Neutrophil (primary cell): ENCODE results near the gene TAF1B.

Source experiments
- H3K27ac ChIP-seq: fragments of 200-600 bp; sonication (generic); 2 replicates; pipeline ENCODE4 v1.5.1; 2016; ENCODE audit warnings: mild to moderate bottlenecking, moderate library complexity
- H3K27me3 ChIP-seq: fragments of 200-600 bp; sonication (generic); 2 replicates; pipeline ENCODE4 v1.6.0; 2016; ENCODE audit warnings: mild to moderate bottlenecking
- H3K36me3 ChIP-seq: fragments of 200-600 bp; sonication (generic); 2 replicates; pipeline ENCODE4 v1.5.1; 2017
- H3K4me1 ChIP-seq, 2 experiments: fragments of 200-600 bp in 1 of 2; sonication (generic) in 1 of 2; 1 replicate in 1 of 2; 2 replicates in 1 of 2; pipeline versions ENCODE4 v1.5.1 to v1.6.1; 2013 to 2016; ENCODE audit warnings: low read depth in 1 of 2, low read length in 1 of 2, mild to moderate bottlenecking in 1 of 2, moderate library complexity in 1 of 2; ENCODE audit not compliant: control insufficient read depth in 1 of 2, insufficient read depth in 1 of 2
- H3K4me3 ChIP-seq, 2 experiments: fragments of 200-600 bp in 1 of 2; sonication (generic) in 1 of 2; 1 replicate in 1 of 2; 2 replicates in 1 of 2; pipeline ENCODE4 v1.5.1; 2013 to 2016; ENCODE audit warnings: low read depth in 1 of 2, low read length in 1 of 2, mild to moderate bottlenecking in 1 of 2, moderate library complexity in 1 of 2
- H3K9me3 ChIP-seq: fragments of 200-600 bp; sonication (generic); 2 replicates; pipeline ENCODE4 v1.5.1; 2016
- CTCF ChIP-seq: fragments of 200-600 bp; sonication (generic); IDR thresholded peaks from 2 replicates; pipeline ENCODE4 v1.5.1; 2016; ENCODE audit warnings: antibody characterized with exemption

The TAF1B gene

GRCh38 chr2:9974343-9974742, 131.1 kb downstream of the TAF1B start:
- TF ChIP-seq CTCF: no peak
- Histone ChIP-seq H3K27ac (no peak overlapping the region), H3K36me3 (no peaks in the 10 kb centered on the region), H3K27me3 (peaks cover under 1% of the 10 kb centered on the region), H3K4me3 (no peak overlapping the region), H3K9me3 (no peaks in the 10 kb centered on the region), H3K4me1 (no peaks in the 10 kb centered on the region)

DNA sequence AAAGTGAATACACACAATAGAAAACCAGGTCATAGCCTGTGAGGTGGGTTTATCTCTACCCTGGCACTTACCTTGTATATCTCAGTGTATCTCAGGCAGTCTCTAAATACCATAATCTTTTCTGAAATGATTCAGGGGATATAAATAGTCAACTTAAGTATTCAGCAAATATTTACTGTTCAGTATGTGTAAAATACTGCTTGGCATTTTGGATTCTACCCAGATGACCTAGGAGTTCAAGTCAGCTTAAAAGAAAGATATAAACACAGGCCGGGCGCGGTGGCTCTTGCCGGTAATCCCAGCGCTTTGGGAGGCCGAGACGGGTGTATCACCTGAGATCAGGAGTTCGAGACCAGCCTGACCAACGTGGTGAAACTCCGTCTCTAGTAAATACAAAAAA, 132.1 kb downstream of the TAF1B start:
- Histone ChIP-seq H3K27me3 (peaks cover 10% of the 10 kb centered on the region), H3K9me3 (no peaks in the 10 kb centered on the region), H3K27ac (no peak overlapping the region), H3K36me3 (no peaks in the 10 kb centered on the region), H3K4me3 (no peak overlapping the region), H3K4me1 (no peaks in the 10 kb centered on the region)
- TF ChIP-seq CTCF: no peak

DNA sequence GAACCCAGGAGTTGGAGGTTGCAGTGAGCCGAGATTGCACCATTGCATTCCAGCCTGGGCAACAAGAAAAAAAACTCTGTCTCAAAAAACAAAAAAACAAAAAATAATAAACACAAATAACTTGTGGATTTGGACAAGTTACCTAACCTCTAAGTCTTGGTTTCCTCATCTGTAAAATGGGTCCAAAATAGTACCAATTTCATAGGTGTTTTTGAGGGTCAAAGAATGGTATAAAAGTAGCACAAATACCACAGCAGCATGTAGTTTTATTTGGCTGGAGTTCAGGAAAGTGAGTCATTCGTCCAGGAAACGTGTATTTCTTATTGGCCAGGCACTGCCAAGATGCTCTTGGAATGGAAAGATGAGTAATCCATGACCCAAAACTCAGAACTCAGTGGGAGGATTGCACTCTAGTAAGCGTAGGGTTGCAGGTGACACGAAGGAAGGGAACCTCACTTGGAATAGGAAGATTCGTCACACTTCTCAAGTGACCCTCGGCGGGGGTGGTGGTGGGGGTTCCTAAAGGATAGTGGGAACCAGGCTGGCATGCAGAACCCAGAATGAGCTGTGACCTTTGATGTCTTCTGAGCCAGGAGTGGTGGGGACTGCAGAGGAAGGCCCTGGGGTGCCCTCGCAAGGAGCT, 132.7 kb downstream of the TAF1B start:
- H3K4me3 ChIP-seq: no peak overlapping the region
- no peaks in the 10 kb centered on the region for H3K9me3 ChIP-seq
- peaks cover 16% of the 10 kb centered on the region for H3K27me3 ChIP-seq
- H3K36me3 ChIP-seq: no peaks in the 10 kb centered on the region
- no peak overlapping the region for H3K27ac ChIP-seq
- no peaks in the 10 kb centered on the region for H3K4me1 ChIP-seq
- TF ChIP-seq CTCF: no peak

DNA sequence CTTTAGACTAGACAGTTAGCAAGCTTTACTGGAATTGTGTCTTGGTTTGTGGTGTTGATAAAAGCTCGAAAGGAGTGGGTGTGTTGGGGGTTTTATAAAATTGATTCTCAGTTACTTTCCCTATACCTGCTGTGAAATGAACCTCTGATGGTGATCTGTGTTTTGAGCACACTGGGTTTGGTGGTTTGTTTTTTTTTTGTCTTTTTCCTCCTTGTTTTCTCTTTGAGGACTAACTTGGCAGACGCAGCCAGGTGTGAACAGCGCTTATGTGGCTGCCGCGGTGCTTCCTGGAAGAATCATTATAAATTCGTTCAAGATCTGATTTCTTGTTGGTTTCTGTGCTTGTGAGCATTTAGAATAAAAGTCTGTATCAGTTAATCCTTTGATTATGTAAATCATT, 136.7 kb downstream of the TAF1B start:
- Histone ChIP-seq H3K4me3 (no peak overlapping the region), H3K4me1 (no peaks in the 10 kb centered on the region), H3K27ac (no peak overlapping the region), H3K9me3 (no peaks in the 10 kb centered on the region), H3K27me3 (peaks cover 21% of the 10 kb centered on the region), H3K36me3 (no peaks in the 10 kb centered on the region)
- TF ChIP-seq CTCF: no peak

DNA sequence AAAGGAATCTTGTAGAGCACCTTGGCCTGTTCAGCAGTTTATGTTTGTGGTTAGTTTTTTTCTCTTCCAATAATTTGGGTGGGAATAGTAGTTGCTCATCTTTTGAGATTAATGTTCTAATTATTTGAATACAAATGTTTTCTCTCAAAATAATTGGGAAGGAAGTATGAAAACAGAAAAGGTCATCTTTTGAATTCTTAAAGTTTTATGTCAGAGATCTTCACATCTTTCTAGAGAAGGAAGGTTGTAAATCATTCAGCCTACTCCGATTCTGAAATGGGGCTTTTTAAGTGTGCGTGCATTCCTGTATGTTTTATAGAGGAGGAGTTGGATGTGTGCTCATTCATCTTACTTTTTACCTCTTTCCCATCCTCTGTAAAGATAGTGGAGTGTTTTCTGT, 137.2 kb downstream of the TAF1B start:
- TF ChIP-seq CTCF: no peak
- H3K9me3 ChIP-seq: no peaks in the 10 kb centered on the region
- H3K4me3 ChIP-seq: no peak overlapping the region
- H3K4me1 ChIP-seq: no peaks in the 10 kb centered on the region
- H3K27me3 ChIP-seq: peaks cover 21% of the 10 kb centered on the region
- no peak overlapping the region for H3K27ac ChIP-seq
- H3K36me3 ChIP-seq: no peaks in the 10 kb centered on the region

DNA sequence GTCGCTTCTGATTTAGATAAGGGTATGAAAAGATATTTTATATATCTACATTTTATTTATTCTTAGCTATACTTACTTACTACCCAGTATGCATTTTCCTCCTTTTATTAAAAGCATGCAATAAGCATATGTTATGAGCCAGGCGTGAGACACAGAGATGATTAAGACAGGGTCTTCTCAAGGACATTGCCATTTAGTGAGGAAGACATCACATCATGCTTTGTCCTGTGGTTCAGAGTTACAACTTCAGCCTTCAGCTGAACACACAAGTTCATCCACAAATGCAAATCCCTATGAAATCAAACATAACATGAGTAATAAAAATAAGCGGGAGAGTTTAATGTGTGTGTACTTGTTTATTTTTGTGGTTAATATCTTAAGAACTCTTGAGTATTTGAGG, 138.4 kb downstream of the TAF1B start:
- Histone ChIP-seq H3K27ac (no peak overlapping the region), H3K9me3 (no peaks in the 10 kb centered on the region), H3K4me3 (no peak overlapping the region), H3K27me3 (peaks cover 21% of the 10 kb centered on the region), H3K4me1 (no peaks in the 10 kb centered on the region), H3K36me3 (no peaks in the 10 kb centered on the region)
- TF ChIP-seq CTCF: no peak
